IPS-11a (cell line): ENCODE results near the gene SORCS2.
"Not testable (repeated sequence)": the region's sequence is repeated elsewhere in the genome, so short reads cannot be mapped to it uniquely, and the experiment has no call there.

Experiments used
- H3K4me3 ChIP-seq: one replicate; pipeline ENCODE4 v1.5.1; 2013; ENCODE audit warnings: low read depth, low read length, control low read depth

The SORCS2 gene

DNA sequence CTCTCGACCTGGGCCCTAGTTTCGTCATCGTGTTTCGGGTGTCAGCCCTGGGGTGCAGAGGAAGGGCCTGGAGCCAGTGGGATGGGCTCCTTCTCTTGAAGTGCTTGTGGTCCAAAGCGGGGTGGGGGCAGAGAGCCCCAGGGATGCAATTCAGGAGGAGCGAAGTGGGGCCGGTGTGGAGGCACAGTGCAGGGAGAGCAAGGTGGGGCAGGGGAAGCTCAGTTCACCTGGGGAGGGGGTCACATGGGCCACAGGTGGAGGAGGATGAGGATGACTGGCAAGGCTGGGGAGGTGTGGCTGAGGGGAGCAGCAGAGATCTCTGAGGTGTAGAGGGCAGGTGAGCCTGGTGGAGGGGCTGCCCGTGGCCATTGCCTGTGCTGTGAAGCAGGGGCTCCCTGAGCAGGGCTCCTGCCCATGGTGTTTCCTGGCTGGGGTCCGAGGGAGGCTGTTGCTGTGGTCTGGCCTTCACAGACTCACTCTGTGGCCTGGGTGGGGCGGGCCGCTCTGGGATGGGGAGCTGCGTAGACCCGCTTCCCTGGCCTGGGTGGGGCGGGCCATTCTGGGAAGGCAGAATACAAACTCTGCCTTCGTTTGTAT is 6.9 kb downstream of the SORCS2 start:
- H3K4me3 ChIP-seq = no peak overlapping the region

DNA sequence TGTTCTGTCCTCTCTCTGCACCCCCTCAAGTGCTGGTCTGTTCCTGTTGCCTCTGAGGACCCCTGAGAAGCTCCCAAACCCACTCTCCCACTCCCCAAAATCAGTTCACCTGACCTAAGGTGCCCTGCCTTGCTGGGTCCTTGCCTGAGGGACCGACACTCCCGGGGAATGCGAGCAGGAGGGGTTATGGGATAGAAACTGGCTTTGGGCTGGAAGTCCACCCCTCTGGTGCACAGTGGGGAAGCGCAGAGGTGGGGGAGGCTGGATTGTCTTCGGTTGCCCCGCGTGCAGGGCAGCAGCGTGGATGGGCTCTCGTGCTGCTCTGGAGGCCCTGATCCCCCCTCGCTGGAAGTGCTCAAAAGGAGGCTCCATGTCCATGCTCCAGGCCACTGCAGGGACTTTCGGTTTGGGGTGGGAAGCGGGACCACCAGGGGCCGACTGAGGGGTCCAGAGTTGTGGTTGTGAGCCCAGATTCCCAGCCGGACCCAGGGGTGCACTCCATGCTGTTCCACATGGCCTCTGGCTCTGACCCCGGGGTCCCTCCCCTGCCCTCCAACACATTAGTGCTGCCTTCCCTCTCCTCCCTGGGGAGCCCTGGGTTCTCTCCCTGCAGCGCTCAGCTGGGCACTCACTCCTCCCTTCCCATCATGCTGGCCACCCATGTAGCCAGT is 7.6 kb downstream of the SORCS2 start:
- no peak overlapping the region for H3K4me3 ChIP-seq

DNA sequence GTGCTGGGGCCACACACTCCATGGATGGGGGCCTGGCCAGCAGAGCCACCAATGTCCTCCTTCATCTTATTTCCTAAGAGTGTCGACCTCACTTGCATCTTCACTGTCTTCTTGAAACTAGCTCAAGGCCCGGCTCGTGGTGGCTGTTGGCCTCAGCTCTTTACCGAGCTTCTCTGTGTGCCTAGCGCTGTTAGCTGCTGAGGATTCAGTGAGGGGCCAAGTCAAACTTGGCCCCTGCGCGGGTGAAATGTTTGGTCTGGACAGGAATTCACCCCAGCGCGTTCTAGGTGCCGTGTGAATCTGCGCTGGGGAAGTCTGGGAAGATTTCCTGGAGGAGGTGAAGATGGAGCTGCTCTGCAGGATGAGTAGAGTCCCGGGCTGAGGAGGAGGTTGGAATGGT is 8.5 kb downstream of the SORCS2 start:
- H3K4me3 ChIP-seq = no peak overlapping the region

DNA sequence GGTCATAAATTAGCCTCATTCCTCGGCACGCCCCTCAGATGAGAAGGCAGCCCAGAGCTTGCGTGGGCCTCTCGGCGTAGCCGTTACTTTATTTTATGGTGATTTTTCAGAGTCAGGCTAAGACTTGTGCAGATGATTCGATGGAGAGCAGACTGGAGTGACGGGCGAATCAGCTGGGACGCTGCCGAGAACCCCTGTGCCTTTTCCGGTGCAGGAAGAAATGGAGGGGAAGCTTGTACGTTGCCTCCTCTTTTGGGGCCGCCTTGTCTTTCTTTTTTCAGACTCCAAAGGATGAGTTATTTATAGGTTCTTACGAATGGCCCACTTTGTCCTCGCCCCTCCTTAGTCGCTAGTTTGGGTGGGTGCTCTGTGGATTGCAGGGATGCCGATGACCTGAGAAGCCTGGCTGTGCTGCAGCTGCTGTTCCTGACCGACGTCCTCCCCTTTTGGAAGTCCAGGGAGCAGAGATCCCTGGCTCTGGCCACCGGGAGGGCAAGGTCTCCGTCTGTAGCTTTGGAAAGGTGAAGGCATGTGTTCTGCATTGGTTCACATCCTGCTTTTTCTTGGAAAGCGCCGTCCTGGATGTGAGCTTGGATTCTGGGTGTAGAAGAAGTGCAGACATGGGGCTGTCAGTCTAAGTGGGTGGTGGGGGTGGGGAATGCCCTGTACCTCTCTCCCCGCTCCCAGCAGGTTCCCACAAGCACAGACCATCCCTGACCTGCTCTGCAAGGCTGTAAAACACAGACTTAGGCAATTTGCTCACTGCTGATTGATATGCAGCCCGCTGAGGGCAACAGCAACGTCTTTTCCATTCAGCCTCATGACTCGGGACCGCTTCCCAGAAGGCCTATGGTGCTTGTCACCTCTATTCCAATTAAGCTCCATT is 9.3 kb downstream of the SORCS2 start:
- no peak overlapping the region for H3K4me3 ChIP-seq

DNA sequence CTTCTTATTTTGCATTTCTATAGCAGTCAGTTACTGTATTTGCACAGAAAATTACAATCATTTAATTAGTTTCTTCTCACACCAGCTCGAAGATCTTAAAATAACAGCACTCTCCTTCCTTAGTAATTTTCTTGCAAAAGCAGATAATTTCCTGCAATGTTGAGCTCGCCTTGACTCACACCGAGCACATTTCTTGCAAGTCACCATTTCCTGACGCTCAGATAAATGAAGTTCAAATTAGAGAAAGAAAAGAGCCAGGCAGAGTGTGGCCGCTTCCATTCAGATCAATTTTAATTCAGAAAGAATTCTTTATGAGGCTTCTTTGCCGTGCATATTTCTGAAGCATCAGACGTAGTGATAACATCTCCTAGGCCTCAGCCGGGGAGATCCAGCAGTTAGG is 10.1 kb downstream of the SORCS2 start:
- H3K4me3 ChIP-seq = no peak overlapping the region

DNA sequence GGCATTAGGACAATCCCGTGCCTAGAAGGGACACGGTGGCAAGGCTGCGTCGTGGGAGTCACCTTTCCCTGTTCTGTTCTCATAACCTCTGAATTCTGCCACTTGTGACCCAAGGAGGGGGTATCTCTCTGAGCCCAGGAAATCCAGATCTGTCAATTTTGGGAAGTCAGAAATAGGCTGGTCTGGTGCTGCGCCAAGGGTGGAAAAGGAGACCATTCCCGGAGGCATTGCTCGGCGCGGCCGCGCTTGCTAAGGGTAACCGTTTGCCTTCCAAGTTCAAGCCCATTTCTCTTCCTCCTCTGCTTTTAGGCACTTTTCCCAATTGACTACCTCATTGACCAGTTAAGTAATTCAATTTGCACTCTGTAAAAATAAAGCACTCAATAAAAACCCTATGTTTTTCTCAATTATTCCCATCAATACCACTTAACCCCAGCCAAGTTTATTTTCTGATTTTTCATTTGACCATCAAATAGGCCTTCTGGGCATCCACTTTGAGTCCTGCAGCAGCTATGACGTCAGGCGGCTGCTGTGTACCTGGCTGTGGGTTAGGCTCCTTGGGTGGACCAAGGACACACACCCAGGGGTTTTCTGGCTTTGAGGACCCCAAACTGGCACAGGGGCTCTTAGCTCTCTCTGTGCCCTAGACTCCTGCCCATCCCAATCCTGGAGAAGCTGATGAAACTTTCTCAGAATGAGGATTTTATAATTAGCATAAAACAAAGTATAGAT is 12.5 kb downstream of the SORCS2 start:
- no peak overlapping the region for H3K4me3 ChIP-seq

DNA sequence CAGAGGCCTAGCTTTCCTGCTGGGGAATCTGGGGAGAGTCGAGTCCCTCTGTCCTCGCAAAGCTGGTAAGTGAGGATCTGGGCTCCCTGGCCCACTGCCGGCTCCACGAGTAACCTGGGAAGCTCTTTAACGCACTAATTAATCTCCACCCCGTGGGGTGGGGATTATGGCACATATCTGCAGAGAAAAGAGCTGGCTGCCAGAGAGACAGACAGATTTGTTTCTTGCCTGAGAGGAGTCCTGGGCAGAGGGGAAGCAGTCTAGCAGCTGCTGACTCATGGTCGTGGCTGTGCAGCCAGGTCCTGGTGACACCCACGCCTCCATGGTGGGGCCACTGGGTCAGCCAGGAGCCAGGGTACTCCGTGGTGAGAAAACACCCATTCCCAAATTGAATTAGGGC is 14.0 kb downstream of the SORCS2 start:
- H3K4me3 ChIP-seq = no peak overlapping the region

DNA sequence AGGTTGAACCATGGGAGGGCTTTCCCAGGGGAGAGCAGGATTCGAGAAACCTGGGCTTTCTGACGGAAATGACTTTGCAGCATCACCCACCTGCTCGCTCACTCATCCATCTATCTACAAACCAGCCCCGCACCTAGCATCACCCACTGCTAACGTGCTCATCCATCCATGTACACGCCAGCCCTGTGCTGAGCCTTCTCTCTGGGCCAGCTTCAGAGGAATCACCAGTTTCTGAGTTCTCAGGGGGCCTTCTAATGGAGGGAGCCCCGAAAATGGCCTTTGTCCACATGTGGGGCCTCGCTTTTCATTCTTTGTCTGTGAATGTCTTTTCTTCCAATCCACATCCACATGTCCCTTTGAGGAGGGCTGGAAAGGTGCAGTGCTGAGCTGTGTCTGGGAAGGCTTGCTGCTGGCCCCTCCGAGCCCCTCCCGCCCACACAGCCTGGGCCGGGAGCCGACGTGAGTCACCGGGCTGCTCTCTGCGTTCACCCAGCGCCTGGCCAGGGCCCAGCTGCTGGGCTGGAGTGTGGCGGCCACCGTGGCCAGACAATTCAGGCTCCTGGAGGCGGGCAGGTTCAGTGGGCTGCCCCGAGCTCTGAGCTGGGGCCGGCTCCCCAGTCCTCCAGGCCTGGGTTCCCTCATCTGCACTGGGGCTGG is 14.7 kb downstream of the SORCS2 start:
- no peak overlapping the region for H3K4me3 ChIP-seq

DNA sequence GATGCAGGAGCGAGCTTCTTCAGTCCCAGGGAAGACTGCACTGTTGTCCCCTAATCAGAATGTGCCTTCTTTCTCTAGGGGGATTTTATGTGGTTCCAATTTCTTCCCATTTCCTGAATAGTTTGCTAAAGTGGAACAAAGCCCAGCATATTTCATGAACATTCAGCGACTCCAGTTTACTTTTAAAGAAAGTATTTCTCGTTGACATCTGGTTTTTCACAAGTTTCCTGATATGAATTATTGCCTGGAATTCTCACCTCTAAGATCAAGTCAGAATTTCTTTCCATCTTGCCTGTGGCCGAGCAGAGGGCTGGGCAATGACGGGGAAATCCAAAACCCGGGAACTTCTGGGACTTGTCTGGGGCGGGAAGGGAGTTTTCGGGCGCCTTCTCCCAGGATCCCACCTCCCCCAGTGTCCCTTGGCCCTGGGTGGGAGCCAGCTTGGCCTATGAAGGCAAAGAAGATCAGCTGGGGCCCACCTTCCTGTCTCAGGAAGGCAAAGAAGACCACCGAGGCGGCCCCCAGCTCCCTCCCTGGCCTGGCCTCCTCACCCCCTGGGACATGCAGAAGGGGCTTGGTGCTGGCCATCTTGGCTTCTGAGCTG is 15.4 kb downstream of the SORCS2 start:
- no peak overlapping the region for H3K4me3 ChIP-seq

DNA sequence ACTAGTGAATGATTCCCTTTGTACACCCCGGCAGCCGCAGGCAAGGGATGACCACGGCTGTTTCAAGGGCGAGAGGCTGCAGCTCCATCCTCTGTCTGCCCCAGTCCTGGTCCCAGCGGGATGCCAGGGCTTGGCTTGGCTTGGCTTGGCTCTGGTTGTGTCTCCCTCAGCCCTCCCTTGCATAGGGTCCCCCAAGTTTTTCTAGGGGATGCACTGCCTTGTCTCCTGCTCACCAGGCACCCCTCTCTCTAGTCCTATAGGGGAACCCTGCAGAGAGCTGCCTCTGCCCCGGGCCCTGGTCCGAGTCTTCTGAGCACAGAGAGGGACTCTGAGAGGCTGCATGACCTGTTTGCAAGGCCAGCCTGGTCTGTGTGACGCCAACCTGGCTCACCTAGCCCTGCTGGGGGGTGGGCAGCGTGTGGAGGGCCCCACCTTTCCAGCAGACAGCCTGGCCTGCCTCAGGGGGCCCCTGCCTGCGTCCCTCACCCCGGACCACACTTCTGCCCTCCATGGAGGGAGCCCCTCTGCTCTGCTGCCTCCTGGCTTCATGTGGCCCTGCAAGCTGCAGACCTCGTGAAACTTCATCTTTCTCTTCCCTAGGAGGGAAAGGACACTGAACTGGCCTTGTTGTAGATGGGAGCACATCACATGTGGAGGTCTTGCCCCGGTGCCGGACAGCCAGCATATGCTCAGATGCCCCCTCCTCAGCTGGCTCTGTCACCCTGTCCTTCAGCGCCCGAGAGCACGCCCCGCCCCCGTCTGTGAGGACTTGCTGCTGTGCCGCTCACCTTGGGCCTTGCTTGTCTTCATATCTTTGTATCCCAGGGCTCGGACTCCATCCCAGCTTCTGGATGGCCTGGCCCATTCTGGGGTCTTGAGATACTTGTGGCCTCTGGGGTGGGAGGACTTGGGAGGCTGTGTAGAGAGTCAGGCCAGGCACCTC is 16.4 kb downstream of the SORCS2 start:
- H3K4me3 ChIP-seq = no peak overlapping the region

DNA sequence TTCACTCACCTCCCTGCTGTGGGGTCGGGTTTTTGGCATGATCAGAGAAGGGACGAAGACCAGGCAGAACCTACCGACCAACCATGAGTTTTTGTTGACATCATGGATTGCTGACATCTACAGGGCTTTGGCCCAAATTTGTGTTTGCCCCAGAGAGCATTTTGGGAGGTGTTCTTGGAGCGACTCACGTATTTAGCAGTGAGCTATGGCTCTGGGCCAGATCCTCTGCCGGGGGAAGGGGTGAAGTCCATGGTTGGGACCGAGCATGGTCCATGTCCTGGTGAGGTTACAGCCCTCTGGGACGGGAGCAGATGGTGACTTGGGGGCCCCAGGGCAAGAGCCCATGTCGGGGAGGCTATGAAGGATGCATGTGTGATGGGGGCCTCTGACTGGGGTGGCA is 17.4 kb downstream of the SORCS2 start:
- H3K4me3 ChIP-seq = no peak overlapping the region

DNA sequence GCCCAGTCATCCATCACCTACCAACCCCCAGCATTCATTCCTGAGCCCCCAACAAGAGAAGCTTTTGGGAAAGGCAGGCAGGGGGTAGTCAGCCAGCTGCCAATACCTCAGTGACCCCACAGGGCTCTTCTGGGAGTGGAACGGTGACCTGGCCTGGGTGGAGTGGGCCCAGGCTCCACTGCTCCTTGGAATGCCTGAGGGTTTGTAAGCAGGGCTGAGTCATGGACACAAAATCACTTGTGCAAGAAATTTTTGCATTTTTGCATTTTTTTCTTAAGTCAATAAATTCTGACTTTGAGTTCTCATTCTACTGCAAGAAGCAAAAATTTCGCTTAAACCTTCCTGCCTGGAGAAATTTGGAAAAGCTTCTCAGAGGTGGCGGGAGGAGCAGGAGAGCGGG is 18.5 kb downstream of the SORCS2 start:
- H3K4me3 ChIP-seq = no peak overlapping the region

DNA sequence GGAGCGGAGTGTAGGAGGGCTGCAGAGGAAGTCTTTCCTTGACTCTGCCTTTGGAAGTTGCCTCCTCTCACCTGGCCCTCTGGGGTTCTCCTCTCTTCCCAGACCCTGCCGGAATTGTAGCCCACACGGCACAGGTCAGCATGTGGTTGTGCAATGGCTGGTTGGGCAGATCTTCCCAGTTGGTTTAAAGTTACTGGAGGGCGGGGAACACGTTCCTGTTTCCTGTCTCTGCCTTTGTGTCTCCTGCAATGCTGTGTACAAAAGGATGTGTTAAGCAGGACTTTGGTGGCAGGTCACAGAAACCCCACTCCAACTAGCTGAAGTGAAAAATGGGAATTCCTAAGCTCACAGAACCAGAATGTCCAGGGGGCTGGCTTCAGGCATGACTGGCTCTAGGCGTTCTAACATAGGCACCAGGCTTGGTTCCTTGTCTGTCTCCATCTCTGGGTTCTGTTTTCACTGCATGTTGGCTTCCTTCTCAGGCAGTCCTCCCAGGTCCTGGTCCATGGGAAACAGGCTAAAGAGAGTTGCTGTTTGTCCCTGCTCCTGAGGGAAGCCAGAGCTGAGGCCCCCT is 19.9 kb downstream of the SORCS2 start:
- H3K4me3 ChIP-seq = no peak overlapping the region

DNA sequence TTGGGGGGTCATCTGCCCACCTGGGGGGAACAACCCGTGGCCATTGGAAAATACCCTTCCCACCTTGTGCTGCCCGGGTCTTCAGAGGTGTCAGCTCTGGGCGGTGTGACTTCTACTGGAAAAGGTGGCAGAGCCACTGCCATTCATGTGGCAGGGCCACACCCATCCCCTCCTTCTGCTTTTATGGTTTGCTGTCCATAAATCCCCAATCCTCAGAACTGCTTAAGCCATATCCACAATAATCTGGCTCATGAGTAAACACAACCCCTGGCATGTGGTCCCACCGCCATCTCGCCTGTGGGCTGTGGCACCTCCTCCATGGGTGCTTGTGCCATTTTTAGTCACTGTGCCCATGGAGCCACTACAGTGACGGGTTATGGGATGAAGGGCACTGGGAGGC is 20.6 kb downstream of the SORCS2 start:
- H3K4me3 ChIP-seq = no peak overlapping the region

DNA sequence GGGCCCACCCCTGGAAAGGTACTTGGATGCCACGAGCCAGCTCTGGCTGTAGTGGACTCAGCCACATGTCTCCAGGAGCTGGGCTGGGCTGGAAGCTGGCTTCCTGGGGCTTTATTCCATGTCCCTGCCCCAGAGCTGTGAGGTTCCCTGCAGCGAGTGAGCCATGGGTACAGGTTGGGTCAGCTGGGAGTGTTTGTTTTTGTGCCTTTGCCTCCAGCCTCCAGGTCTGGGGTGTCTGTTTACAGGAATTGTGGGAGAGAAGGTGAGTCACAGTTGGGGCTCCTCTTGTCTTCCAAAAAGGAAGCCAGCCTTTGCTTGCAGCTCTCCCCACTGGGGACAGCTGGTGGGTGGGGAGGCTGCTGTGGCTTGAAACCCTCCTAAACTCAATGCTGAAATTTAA is 21.5 kb downstream of the SORCS2 start:
- H3K4me3 ChIP-seq = no peak overlapping the region

DNA sequence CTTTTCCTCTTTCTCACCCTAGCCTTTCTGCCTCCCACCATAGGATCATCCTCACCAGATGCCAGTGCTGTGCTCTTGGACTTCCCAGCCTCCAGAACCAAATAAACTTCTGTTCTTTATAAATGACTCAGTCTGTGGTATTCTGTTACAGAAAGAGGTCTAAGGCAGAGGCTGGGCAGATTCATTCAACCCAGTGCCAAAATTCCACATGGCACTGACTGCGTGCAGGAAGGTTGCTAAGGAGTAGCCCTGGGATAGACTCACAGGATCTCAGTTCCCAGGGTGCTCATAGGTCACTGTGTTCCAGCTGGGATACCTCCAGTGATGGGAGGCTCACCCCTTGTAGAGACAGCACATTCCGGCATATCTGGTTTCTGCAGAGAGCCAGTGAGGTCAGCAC is 22.0 kb downstream of the SORCS2 start:
- no peak overlapping the region for H3K4me3 ChIP-seq

DNA sequence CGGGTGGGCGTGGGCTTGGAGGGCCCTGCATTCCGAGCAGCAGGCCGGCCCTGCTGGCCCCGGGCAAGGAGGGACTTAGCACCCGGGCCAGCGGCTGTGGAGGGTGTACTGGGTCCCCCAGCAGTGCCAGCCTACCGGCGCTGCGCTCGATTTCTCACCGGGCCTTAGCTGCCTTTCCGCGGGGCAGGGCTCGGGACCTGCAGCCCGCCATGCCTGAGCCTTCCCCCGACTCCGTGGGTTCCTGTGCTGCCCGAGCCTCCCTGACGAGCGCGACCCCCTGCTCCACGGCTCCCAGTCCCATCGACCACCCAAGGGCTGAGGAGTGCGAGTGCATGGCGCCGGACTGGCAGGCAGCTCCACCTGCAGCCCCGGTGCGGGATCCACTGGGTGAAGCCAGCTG is 22.8 kb downstream of the SORCS2 start:
- H3K4me3 ChIP-seq = not testable (repeated sequence)

DNA sequence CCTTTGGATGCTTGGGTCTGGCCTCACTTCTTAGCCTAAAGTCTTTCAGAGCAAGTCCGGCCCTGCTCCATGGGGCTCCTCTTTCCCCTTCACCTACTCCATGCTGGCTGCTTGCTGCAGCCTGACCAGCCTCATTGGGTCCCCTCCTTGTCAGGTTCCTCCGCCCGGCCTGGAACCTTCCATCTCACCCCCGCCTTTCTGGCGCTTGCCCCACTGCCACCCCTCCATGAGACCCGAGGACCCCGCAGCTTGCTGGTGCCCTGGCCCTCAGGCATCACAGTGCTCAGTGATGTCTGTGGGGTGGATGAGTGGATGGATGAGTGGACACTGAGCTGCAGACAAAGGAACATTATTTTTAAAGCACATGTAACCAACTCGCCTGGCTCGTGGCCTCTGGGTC is 24.7 kb downstream of the SORCS2 start:
- no peak overlapping the region for H3K4me3 ChIP-seq
